GM12891 (cell line): Measurements from ENCODE around the gene MIEN1.
"Not testable (repeated sequence)": the region's sequence is repeated elsewhere in the genome, so short reads cannot be mapped to it uniquely, and the experiment has no call there.

ENCODE experiments used
- DNase-seq: peaks from one replicate; pipeline ENCODE4 v3.0.0; 2011; ENCODE audit warnings: low spot score; ENCODE audit not compliant: insufficient read length
- FAIRE-seq: peaks from 2 replicates; lab custom pipeline; 2011; peaks lifted over from hg19 to GRCh38; lab: Jason Lieb, UNC
- PAX5 ChIP-seq: IDR thresholded peaks from 2 replicates; pipeline ENCODE4 v1.6.1; 2011; ENCODE audit warnings: low read length, moderate library complexity, mild to moderate bottlenecking; ENCODE audit not compliant: insufficient read depth, severe bottlenecking
- POLR2A ChIP-seq: IDR thresholded peaks from 2 replicates; pipeline ENCODE4 v1.6.1; 2011; ENCODE audit warnings: low read depth, low read length, control low read depth
- POLR2AphosphoS5 ChIP-seq: IDR thresholded peaks from 2 replicates; pipeline ENCODE4 v1.6.1; 2011; ENCODE audit warnings: low read depth, low read length, control low read depth
- POU2F2 ChIP-seq: IDR thresholded peaks from 2 replicates; pipeline ENCODE4 v1.6.1; 2011; ENCODE audit warnings: low read depth, mild to moderate bottlenecking, control low read depth, low read length, moderate library complexity
- SPI1 ChIP-seq: IDR thresholded peaks from 2 replicates; pipeline ENCODE4 v1.6.1; 2011; ENCODE audit warnings: low read depth, low read length, control low read depth
- TAF1 ChIP-seq: IDR thresholded peaks from 2 replicates; pipeline ENCODE4 v1.6.1; 2011; ENCODE audit warnings: low read depth, low read length, control low read depth

The MIEN1 gene

DNA sequence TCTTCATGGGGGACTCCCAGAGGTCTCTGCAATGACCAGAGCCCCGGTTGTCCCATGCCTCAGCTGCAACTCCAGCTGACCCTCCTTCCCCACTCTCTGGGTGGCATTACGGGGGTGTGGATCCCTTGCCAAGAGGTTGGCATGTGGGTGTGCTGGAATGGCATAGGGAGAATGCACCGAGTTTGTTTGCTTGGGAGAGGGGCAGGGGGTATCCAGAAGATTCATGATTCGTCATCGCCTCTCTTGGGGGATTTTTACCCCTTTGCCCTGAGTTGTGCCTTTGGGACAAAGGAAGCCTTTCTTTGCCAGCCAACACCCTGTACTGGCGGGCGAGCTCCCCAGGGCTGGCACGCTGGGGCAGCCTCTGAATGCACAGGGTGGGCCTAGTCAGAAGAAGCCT lies 23.9 kb downstream of the MIEN1 start:
- no peak for FAIRE-seq
- DNase-seq = no peak
- no peak for TF ChIP-seq TAF1
- no peak for TF ChIP-seq SPI1
- no peak for TF ChIP-seq POLR2AphosphoS5
- no peak for TF ChIP-seq PAX5
- TF ChIP-seq POLR2A = no peak

GRCh38 chr17:39705786-39706348 lies 24.5 kb downstream of the MIEN1 start:
- TF ChIP-seq POLR2AphosphoS5 (no peak), PAX5 (no peak), POU2F2 (no peak)
- DNase-seq = no peak
- FAIRE-seq = no peak

- TF ChIP-seq POU2F2 = no peak
- TF ChIP-seq SPI1 = no peak
- no peak for TF ChIP-seq POLR2A
- FAIRE-seq (no peak), DNase-seq (no peak)
Observed at GRCh38 chr17:39704821-39705551, 25.3 kb downstream of the MIEN1 start.

DNA sequence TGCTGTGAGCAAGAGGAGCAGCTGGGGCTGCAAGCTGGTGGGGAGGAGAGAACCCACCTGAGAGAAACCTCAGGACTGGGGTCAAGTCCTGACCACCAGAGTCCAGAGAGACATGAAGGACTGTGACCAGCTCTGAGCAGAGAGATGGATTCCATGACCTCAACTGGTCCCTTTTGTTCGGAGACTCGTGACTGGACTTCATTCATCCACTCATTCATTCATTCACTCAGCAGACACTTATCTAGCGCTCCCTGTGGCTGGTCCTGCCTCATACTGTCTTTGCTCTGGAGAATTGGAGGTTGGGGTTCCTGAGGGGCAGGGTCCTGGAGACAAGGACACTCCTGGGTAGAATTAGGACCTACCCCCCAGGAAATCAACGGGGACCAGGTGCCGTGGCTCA lies 26.4 kb downstream of the MIEN1 start:
- FAIRE-seq (peak; percentile 40), DNase-seq (no peak)
- TF ChIP-seq SPI1 (no peak), POLR2AphosphoS5 (no peak)

- FAIRE-seq (no peak), DNase-seq (no peak)
- TF ChIP-seq PAX5 (no peak), POLR2AphosphoS5 (no peak), TAF1 (no peak), POLR2A (no peak), POU2F2 (no peak), SPI1 (no peak)
Observed at GRCh38 chr17:39702901-39703893, 27.1 kb downstream of the MIEN1 start.

GRCh38 chr17:39701784-39702422 lies 28.4 kb downstream of the MIEN1 start:
- FAIRE-seq (no peak), DNase-seq (no peak)
- TF ChIP-seq TAF1 (no peak), POLR2AphosphoS5 (no peak), SPI1 (no peak), POLR2A (no peak), POU2F2 (no peak), PAX5 (no peak)

GRCh38 chr17:39701012-39701783 lies 29.1 kb downstream of the MIEN1 start:
- TF ChIP-seq POU2F2 = no peak
- no peak for TF ChIP-seq TAF1
- DNase-seq (no peak), FAIRE-seq (no peak)

- TF ChIP-seq TAF1 (no peak), SPI1 (no peak), POLR2AphosphoS5 (no peak), POU2F2 (no peak), PAX5 (no peak), POLR2A (no peak)
- FAIRE-seq = no peak
Observed at GRCh38 chr17:39700148-39700987, 30.0 kb downstream of the MIEN1 start.

GRCh38 chr17:39699818-39700147 lies 30.5 kb downstream of the MIEN1 start, which contains the start of gene ERBB2:
TSS of gene ERBB2 (plus strand) at chr17:39700064. CDS start at chr17:39700239, 175 bp downstream.
- FAIRE-seq (no peak), DNase-seq (no peak)
- TF ChIP-seq TAF1 (no peak), POU2F2 (no peak), SPI1 (no peak), POLR2AphosphoS5 (no peak), PAX5 (no peak), POLR2A (no peak)

More at GRCh38 chr17:39700148-39700987, 30.0 kb downstream of the MIEN1 start:
- no peak for DNase-seq

GRCh38 chr17:39699157-39699817 lies 31.0 kb downstream of the MIEN1 start:
- not testable (repeated sequence) for FAIRE-seq, DNase-seq
